Thymus (tissue), 11 donors: ENCODE measurements around the gene KLF12. TPM values are rescaled to one million over a fixed set of nuclear protein-coding genes. Genes with fewer than 3 reads are reported as not detected.
A peak's percentile ranks its signal among the peaks of the same experiment; 100 is the strongest.

Source experiments
- DNase-seq, 9 donors: peaks; one replicate each; pipeline ENCODE4 v3.0.0-alpha.2; 2013; ENCODE audit warnings: low spot score in 9 of 9, low read depth in 6 of 9, missing footprints in 1 of 9
- H3K27ac ChIP-seq, 2 donors: one replicate each; pipeline ENCODE4 v1.5.1; 2013; ENCODE audit warnings: control low read depth in 1 of 2, low read depth in 1 of 2, low read length in 1 of 2, mild to moderate bottlenecking in 1 of 2, moderate library complexity in 1 of 2
- H3K27me3 ChIP-seq, 2 donors: one replicate each; pipeline ENCODE4 v1.5.1; 2013; ENCODE audit warnings: low read length in 1 of 2; ENCODE audit not compliant: control insufficient read depth in 2 of 2, insufficient read depth in 1 of 2
- H3K36me3 ChIP-seq, 2 donors: one replicate each; pipeline ENCODE4 v1.5.1; 2013; ENCODE audit warnings: low read length in 1 of 2, mild to moderate bottlenecking in 1 of 2, moderate library complexity in 1 of 2; ENCODE audit not compliant: control insufficient read depth in 2 of 2, insufficient read depth in 2 of 2
- H3K4me1 ChIP-seq, 2 donors: one replicate each; pipeline ENCODE4 v1.5.1; 2013; ENCODE audit warnings: low read length in 2 of 2; ENCODE audit not compliant: control insufficient read depth in 2 of 2, insufficient read depth in 2 of 2
- H3K4me3 ChIP-seq, 2 donors: one replicate each; pipeline ENCODE4 v1.5.1; 2013; ENCODE audit warnings: low read length in 2 of 2, control low read depth in 1 of 2, mild to moderate bottlenecking in 1 of 2
- H3K9me3 ChIP-seq, 2 donors: one replicate each; pipeline ENCODE4 v1.5.1; 2013; ENCODE audit warnings: low read length in 1 of 2, mild to moderate bottlenecking in 1 of 2; ENCODE audit not compliant: control insufficient read depth in 2 of 2, insufficient read depth in 1 of 2
- WGBS: extraction: QIAGEN DNeasy Blood & Tissue Kit; methylation state at CpG from one replicate; pipeline ENCODE4 v1.1.7; 2013; 5-methylcytosine and 5-hydroxymethylcytosine counted together
- polyA plus RNA-seq: library from polyadenylated mRNA; stranded (reverse); fragments of 200-250 nt; gene quantifications from one replicate; pipeline ENCODE4 v1.2.3, GENCODE V29; 2013
- total RNA-seq: library from RNA; stranded (reverse); fragments of 120-200 nt; gene quantifications from one replicate; pipeline ENCODE4 v1.2.4, GENCODE V29; 2013
- donor health status: healthy.

KLF12 gene
- total and polyA plus RNA-seq, 2 donors, result 4.3 to 15.8 TPM

DNA sequence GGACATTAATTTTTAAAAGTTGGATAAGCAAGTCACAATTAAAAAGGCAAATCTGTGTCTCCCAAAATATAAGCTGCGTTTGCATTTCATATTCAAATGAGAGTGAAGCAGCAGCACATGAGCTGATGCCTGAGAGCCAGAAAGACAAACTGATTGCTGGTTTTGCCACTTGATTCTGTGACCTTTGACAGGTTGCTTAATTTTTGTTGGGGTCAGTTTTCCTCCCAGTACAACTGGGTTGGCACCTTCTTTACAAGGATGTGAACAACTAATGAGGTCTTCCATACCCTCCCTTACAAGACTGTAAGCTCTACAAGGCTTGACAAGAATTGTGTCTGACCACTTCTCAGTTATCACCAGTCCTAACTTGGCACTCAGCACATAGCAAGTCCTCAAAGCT lies 8.1 kb upstream of the KLF12 start:
- H3K9me3 ChIP-seq, result no peaks in the 10 kb centered on the region
- WGBS, result 97% methylated on average over 1 of the region's 1 CpG
- no peaks in the 10 kb centered on the region for H3K36me3 ChIP-seq
- H3K4me3 ChIP-seq, result no peak overlapping the region
- H3K27ac ChIP-seq, result no peak overlapping the region
- no peaks in the 10 kb centered on the region for H3K4me1 ChIP-seq
- no peaks in the 10 kb centered on the region for H3K27me3 ChIP-seq
- no peak for DNase-seq

DNA sequence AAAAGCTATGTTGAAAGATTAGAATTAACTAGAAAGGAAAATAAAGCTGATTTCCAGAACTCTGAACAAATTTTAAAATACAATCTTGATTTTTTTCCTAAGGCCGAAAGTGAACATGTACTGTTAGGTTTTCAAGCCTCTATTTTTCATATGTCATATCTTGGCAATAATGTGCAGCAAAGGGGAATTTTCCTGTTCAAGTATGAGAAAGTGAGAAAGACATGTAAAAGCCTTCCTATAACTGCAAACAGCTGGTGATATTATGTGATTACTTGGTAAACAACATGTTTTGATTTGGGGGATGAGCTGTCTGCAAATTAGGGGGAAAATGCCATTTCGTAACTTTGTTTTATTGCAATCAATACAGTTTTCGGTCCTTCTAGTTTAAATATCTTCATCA lies 4.0 kb upstream of the KLF12 start:
- H3K9me3 ChIP-seq, result no peaks in the 10 kb centered on the region
- H3K4me3 ChIP-seq, result no peak overlapping the region
- no peak for DNase-seq
- peaks cover 0 to 6% of the 10 kb centered on the region in 2 donors for H3K27me3 ChIP-seq
- 80% methylated on average over 3 of the region's 3 CpGs for WGBS
- no peak overlapping the region for H3K27ac ChIP-seq
- no peaks in the 10 kb centered on the region for H3K36me3 ChIP-seq
- peaks cover 0 to 10% of the 10 kb centered on the region in 2 donors for H3K4me1 ChIP-seq

GRCh38 chr13:74136084-74136658 lies 2.0 kb upstream of the KLF12 start:
- H3K27me3 ChIP-seq, result peaks cover 0 to 6% of the 10 kb centered on the region in 2 donors
- H3K36me3 ChIP-seq, result no peaks in the 10 kb centered on the region
- DNase-seq, result peak in 8 of 9 donors; percentile 26 to 72 (median 38)
- H3K9me3 ChIP-seq, result no peaks in the 10 kb centered on the region
- H3K27ac ChIP-seq, result peak overlapping the region; percentile 49 to 98
- H3K4me3 ChIP-seq, result peak overlapping the region; percentile 70 to 93
- H3K4me1 ChIP-seq, result peaks cover 6 to 12% of the 10 kb centered on the region in 2 donors
- WGBS, result 1% methylated on average over 27 of the region's 27 CpGs

- no peaks in the 10 kb centered on the region for H3K36me3 ChIP-seq
- under 1% methylated on average over 71 of the region's 72 CpGs for WGBS
- no peaks in the 10 kb centered on the region for H3K9me3 ChIP-seq
- H3K27ac ChIP-seq, result peak overlapping the region; percentile 83 to 98
- H3K27me3 ChIP-seq, result peaks cover 0 to 6% of the 10 kb centered on the region in 2 donors
- peaks cover 6 to 13% of the 10 kb centered on the region in 2 donors for H3K4me1 ChIP-seq
- DNase-seq, result peak in 8 of 9 donors; percentile 33 to 72 (median 46)
- H3K4me3 ChIP-seq, result peak overlapping the region; percentile 77 to 93
Observed at GRCh38 chr13:74135326-74136083, 1.3 kb upstream of the KLF12 start.

DNA sequence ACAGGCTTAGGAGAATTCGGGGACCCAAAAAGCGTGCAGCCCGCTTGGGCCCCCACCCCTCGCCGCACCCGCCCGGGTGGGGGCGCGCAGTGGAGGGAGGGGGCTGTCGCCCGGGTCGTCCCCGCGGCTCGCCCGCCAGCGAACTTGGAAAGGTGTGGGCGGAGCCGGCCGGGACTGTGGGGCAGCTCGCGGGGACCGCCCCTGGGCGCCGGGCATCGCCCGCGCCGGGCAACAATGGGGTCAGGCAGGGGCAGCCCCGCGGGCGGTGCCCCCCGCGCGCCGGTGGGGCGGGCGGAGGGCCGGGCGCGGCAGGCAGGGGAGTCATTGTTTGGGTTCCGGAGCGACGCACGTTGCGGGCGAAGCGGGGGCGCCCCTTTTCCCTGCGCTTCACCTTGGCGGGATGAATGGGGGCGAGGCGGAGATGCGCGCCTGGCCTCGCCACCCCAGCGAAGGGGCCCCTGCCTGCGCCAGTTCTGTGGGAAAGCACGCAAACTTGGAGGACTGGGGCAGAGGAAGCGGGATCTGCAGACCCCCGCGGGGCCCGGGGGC lies 647 bp upstream of the KLF12 start:
- peak in 6 of 9 donors; percentile 44 to 57 (median 50) for DNase-seq
- H3K36me3 ChIP-seq, result no peaks in the 10 kb centered on the region
- peaks cover 0 to 6% of the 10 kb centered on the region in 2 donors for H3K27me3 ChIP-seq
- peak overlapping the region; percentile 77 to 93 for H3K4me3 ChIP-seq
- H3K4me1 ChIP-seq, result peaks cover 6 to 14% of the 10 kb centered on the region in 2 donors
- H3K27ac ChIP-seq, result peak overlapping the region; percentile 96 to 98
- under 1% methylated on average over 63 of the region's 63 CpGs for WGBS
- no peaks in the 10 kb centered on the region for H3K9me3 ChIP-seq

- Histone ChIP-seq H3K27me3 (peaks cover 0 to 6% of the 10 kb centered on the region in 2 donors), H3K4me3 (peak overlapping the region; percentile 77 to 93), H3K4me1 (peaks cover 6 to 16% of the 10 kb centered on the region in 2 donors), H3K27ac (peak overlapping the region; percentile 96 to 98), H3K9me3 (no peaks in the 10 kb centered on the region), H3K36me3 (no peaks in the 10 kb centered on the region)
- DNase-seq, result peak; percentile 76 to 97 (median 91)
- WGBS, result under 1% methylated on average over 35 of the region's 35 CpGs
Observed at GRCh38 chr13:74133657-74134201, 475 bp downstream of the KLF12 start.

DNA sequence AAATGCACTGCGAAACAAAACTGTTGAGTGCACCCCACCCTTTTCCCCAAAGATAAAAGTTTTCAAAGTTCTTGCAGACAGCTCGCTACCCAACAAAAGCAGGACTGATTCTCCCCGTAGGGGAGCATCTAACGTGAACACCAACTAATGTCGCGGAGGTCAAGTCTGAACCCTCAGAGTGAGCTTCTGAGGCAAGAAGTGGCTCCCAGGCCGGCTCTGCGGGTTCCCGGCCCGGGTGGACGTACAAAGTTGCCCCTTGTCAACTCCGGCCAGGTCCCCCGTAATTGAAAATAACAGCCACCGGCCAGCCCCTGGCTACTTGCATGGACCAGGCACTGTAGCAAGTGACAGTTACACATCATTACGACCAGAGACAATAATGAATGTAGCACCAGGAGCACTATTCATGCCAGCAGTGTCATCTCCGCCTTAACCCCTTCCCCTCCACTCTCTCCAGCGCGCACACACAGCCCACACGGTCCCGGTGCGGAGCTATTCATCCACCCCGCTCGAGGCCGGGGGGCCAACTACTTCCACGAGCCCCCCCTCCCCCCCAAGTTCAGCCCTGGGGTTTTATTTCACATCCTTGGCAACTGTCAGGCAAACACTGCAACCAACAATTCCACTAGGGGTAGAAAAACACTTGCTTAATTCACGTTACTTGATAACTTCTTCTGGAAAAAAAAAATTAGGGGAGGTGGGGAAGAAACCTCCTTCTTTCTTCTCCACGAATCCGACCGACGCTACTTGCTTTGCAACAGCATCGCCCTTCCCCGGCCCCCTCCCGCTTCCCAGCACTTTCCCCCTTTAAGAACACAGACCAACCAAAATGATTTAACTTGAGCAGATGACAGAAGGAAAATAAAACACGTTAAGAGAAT lies 1.2 kb downstream of the KLF12 start:
- DNase-seq, result peak in 8 of 9 donors; percentile 26 to 70 (median 36)
- peak overlapping the region; percentile 96 to 98 for H3K27ac ChIP-seq
- peaks cover 6 to 16% of the 10 kb centered on the region in 2 donors for H3K4me1 ChIP-seq
- no peaks in the 10 kb centered on the region for H3K9me3 ChIP-seq
- no peaks in the 10 kb centered on the region for H3K36me3 ChIP-seq
- WGBS, result 2% methylated on average over 34 of the region's 34 CpGs
- peak overlapping the region; percentile 77 to 93 for H3K4me3 ChIP-seq
- H3K27me3 ChIP-seq, result peaks cover 0 to 6% of the 10 kb centered on the region in 2 donors

DNA sequence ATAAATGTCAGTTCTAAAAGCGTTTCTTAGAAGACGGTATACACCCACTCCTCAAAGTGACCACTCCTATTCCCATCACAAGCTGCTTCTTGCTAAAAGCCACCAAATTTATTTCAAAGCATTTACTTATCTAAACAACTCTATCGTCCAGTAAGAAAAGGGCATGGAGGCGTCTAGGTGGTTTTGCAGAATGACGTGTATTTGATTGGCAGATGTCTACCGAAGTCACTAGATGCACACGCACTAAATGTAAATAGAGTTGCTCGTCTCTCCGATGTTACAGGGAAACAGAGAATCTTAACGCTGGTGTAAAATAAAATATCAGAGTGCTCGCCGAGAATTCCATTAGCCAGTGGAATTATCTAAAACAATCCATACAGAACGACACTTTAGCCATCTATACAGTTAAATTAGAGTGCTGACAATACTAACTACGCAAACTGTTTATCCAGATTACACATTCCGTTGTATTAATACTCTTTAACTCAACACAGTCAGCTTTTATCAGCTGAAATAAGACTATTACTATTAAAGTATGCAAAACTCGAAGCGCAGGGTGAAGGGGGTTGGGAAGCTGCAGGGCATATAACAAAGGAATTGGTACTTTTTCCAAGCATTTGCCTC lies 1.9 kb downstream of the KLF12 start:
- Histone ChIP-seq H3K36me3 (no peaks in the 10 kb centered on the region), H3K9me3 (no peaks in the 10 kb centered on the region), H3K27ac (peak overlapping the region in 1 of 2 donors; percentile 96), H3K27me3 (peaks cover 0 to 6% of the 10 kb centered on the region in 2 donors), H3K4me3 (peak overlapping the region; percentile 77 to 93), H3K4me1 (peaks cover 6 to 16% of the 10 kb centered on the region in 2 donors)
- peak in 6 of 9 donors; percentile 18 to 70 (median 42) for DNase-seq
- WGBS, result 66% methylated on average over 17 of the region's 17 CpGs
